H1 (cell line): ENCODE measurements around the gene SYT6. TPM values are rescaled to one million over a fixed set of nuclear protein-coding genes. Genes with fewer than 3 reads are reported as not detected.

Experiments
- CTCF ChIA-PET: fragments of 300-600 bp; sonication (Branson Sonifier 250); formaldehyde crosslinking; loops from one replicate; lab custom pipeline; 2021; ENCODE audit not compliant: partially characterized antibody; lab: Charles Lee
- POLR2A ChIA-PET: fragments of 300-600 bp; sonication (Branson Sonifier 250); formaldehyde crosslinking; loops from one replicate; lab custom pipeline; 2021; ENCODE audit warnings: inconsistent platforms; ENCODE audit not compliant: partially characterized antibody; lab: Charles Lee
- DNase-seq, 2 experiments: peaks; one replicate each; pipeline versions ENCODE4 v3.0.0 to v3.0.0-alpha.2; 2010 to 2022; ENCODE audit warnings: low spot score in 2 of 2, low read depth in 1 of 2, mixed read lengths in 1 of 2
- FAIRE-seq: peaks from 2 replicates; lab custom pipeline; 2011; peaks lifted over from hg19 to GRCh38; lab: Jason Lieb, UNC
- H2AFZ ChIP-seq: 2 replicates; pipeline ENCODE4 v1.8.1; 2012; ENCODE audit warnings: low read length, inconsistent platforms
- H2AK5ac ChIP-seq: 2 replicates; pipeline ENCODE4 v1.6.1; 2013; ENCODE audit warnings: low read depth, low read length
- H2BK120ac ChIP-seq: replicated peaks from 2 replicates; pipeline ENCODE3; 2013; ENCODE audit warnings: low read depth, low read length, inconsistent platforms
- H2BK12ac ChIP-seq: 2 replicates; pipeline ENCODE4 v1.6.1; 2013; ENCODE audit warnings: low read depth, low read length
- H2BK15ac ChIP-seq: 2 replicates; pipeline ENCODE4 v1.6.1; 2013; ENCODE audit warnings: low read length
- H2BK20ac ChIP-seq: 2 replicates; pipeline ENCODE4 v1.6.1; 2013; ENCODE audit warnings: low read length
- H2BK5ac ChIP-seq: 2 replicates; pipeline ENCODE4 v1.6.1; 2013; ENCODE audit warnings: low read depth, low read length
- H3K14ac ChIP-seq: 2 replicates; pipeline ENCODE4 v1.6.1; 2013; ENCODE audit warnings: inconsistent platforms; ENCODE audit not compliant: insufficient read length
- H3K18ac ChIP-seq: 2 replicates; pipeline ENCODE4 v1.6.1; 2013; ENCODE audit warnings: low read length; ENCODE audit errors: extremely low read depth
- H3K23ac ChIP-seq: 2 replicates; pipeline ENCODE4 v1.6.1; 2013; ENCODE audit warnings: inconsistent platforms; ENCODE audit not compliant: insufficient read length
- H3K23me2 ChIP-seq: 2 replicates; pipeline ENCODE4 v1.6.1; 2013; ENCODE audit warnings: low read depth, low read length
- H3K27ac ChIP-seq: 2 replicates; pipeline ENCODE4 v1.6.1; 2011; ENCODE audit warnings: low read depth, low read length, inconsistent platforms
- H3K27me3 ChIP-seq, 4 experiments: replicated peaks in 1 of 4; 1 replicate in 1 of 4; 2 replicates in 3 of 4; pipeline versions ENCODE4 v1.6.1 to v1.8.1; 2011 to 2013; ENCODE audit warnings: low read length in 3 of 4, mild to moderate bottlenecking in 3 of 4, inconsistent platforms in 2 of 4, mixed read lengths in 2 of 4, moderate library complexity in 1 of 4; ENCODE audit not compliant: control insufficient read depth in 3 of 4, insufficient read depth in 3 of 4; ENCODE audit errors: extremely low read depth in 1 of 4
- H3K36me3 ChIP-seq, 4 experiments: 2 replicates each; pipeline versions ENCODE4 v1.6.1 to v1.8.1; 2011 to 2013; ENCODE audit warnings: mild to moderate bottlenecking in 4 of 4, low read length in 3 of 4, moderate library complexity in 2 of 4, control low read depth in 1 of 4, inconsistent platforms in 1 of 4; ENCODE audit not compliant: insufficient read depth in 4 of 4, control insufficient read depth in 2 of 4
- H3K4ac ChIP-seq: replicated peaks from 2 replicates; pipeline ENCODE3; 2013; ENCODE audit warnings: low read length, low read depth, mixed read lengths, inconsistent platforms; ENCODE audit not compliant: insufficient read length
- H3K4me1 ChIP-seq, 4 experiments: replicated peaks in 1 of 4; 1 replicate in 1 of 4; 2 replicates in 3 of 4; pipeline versions ENCODE4 v1.6.1 to v1.8.1; 2011 to 2013; ENCODE audit warnings: low read length in 3 of 4, inconsistent platforms in 2 of 4, mixed read lengths in 1 of 4; ENCODE audit not compliant: insufficient read depth in 4 of 4, control insufficient read depth in 3 of 4
- H3K4me2 ChIP-seq, 2 experiments: 2 replicates each; pipeline versions ENCODE4 v1.6.1 to v1.8.1; 2011 to 2013; ENCODE audit warnings: low read depth in 2 of 2, low read length in 2 of 2, control low read depth in 1 of 2, inconsistent platforms in 1 of 2, mild to moderate bottlenecking in 1 of 2; ENCODE audit not compliant: insufficient read depth in 1 of 2
- H3K4me3 ChIP-seq, 4 experiments: fragments of 200-600, 300-600 bp in 1 of 4; sonication (generic), shearing (Covaris generic), sonication (Bioruptor Twin) in 1 of 4; 2 replicates each; pipeline versions ENCODE4 v1.5.1 to v1.8.1; 2011 to 2016; ENCODE audit warnings: low read length in 4 of 4, low read depth in 3 of 4, control low read depth in 2 of 4, inconsistent platforms in 2 of 4, mild to moderate bottlenecking in 2 of 4, mixed read lengths in 1 of 4, moderate library complexity in 1 of 4; ENCODE audit not compliant: insufficient read depth in 2 of 4; ENCODE audit errors: extremely low read depth in 1 of 4
- H3K56ac ChIP-seq: replicated peaks from 2 replicates; pipeline ENCODE3; 2013; ENCODE audit warnings: low read depth, mild to moderate bottlenecking, mixed read lengths, low read length, inconsistent platforms; ENCODE audit not compliant: insufficient read length
- H3K79me1 ChIP-seq: 2 replicates; pipeline ENCODE4 v1.6.1; 2013; ENCODE audit warnings: low read depth, low read length, control low read depth
- H3K79me2 ChIP-seq, 2 experiments: 2 replicates each; pipeline versions ENCODE4 v1.6.1 to v1.8.1; 2012 to 2013; ENCODE audit warnings: low read length in 2 of 2, mild to moderate bottlenecking in 2 of 2, inconsistent platforms in 1 of 2; ENCODE audit not compliant: insufficient read depth in 2 of 2, control insufficient read depth in 1 of 2
- H3K9ac ChIP-seq, 4 experiments: replicated peaks in 1 of 4; 1 replicate in 1 of 4; 2 replicates in 3 of 4; pipeline versions ENCODE4 v1.6.1 to v1.8.1; 2011 to 2013; ENCODE audit warnings: low read depth in 3 of 4, low read length in 3 of 4, control low read depth in 2 of 4, mild to moderate bottlenecking in 2 of 4, moderate library complexity in 2 of 4, inconsistent platforms in 1 of 4; ENCODE audit errors: extremely low read depth in 1 of 4
- H3K9me3 ChIP-seq, 2 experiments: 2 replicates each; pipeline versions ENCODE4 v1.6.1 to v1.8.1; 2012 to 2013; ENCODE audit warnings: mild to moderate bottlenecking in 2 of 2, moderate library complexity in 2 of 2, control low read depth in 1 of 2, inconsistent platforms in 1 of 2, low read depth in 1 of 2, low read length in 1 of 2, mixed read lengths in 1 of 2; ENCODE audit not compliant: insufficient read depth in 2 of 2
- H4K20me1 ChIP-seq, 2 experiments: replicated peaks in 1 of 2; 2 replicates each; pipeline versions ENCODE3 to v1.8.1; 2011 to 2013; ENCODE audit warnings: inconsistent platforms in 2 of 2, low read length in 2 of 2, mild to moderate bottlenecking in 1 of 2; ENCODE audit not compliant: insufficient read depth in 2 of 2, control insufficient read depth in 1 of 2
- H4K5ac ChIP-seq: 2 replicates; pipeline ENCODE4 v1.6.1; 2013; ENCODE audit warnings: low read length, low read depth, mixed read lengths, inconsistent platforms; ENCODE audit not compliant: insufficient read length
- H4K8ac ChIP-seq: 2 replicates; pipeline ENCODE4 v1.8.0; 2013; ENCODE audit warnings: mild to moderate bottlenecking, moderate library complexity, low read length, inconsistent platforms; ENCODE audit not compliant: insufficient read depth; ENCODE audit errors: extremely low read depth
- H4K91ac ChIP-seq: replicated peaks from 2 replicates; pipeline ENCODE3; 2013; ENCODE audit warnings: low read length, mixed read lengths, inconsistent platforms; ENCODE audit not compliant: insufficient read length
- BACH1 ChIP-seq: IDR thresholded peaks from 2 replicates; pipeline ENCODE4 v1.6.1; 2012; ENCODE audit warnings: low read length, improper control_type of control experiment
- KDM1A ChIP-seq: fragments of 200-600, 300-600 bp; sonication (generic); IDR thresholded peaks from 2 replicates; pipeline ENCODE4 v1.7.1; 2016; ENCODE audit warnings: mild to moderate bottlenecking, low read length, borderline replicate concordance
- KDM4A ChIP-seq: IDR thresholded peaks from one replicate; pipeline ENCODE4 v1.7.1; 2012; ENCODE audit warnings: low read depth, mild to moderate bottlenecking, moderate library complexity, low read length, inconsistent platforms; ENCODE audit not compliant: severe bottlenecking
- KDM5A ChIP-seq: fragments of 200-600 bp; IDR thresholded peaks from 2 replicates; pipeline ENCODE4 v1.7.1; 2012; ENCODE audit warnings: mild to moderate bottlenecking, low read length, inconsistent platforms, mixed read lengths
- MAFK ChIP-seq: IDR thresholded peaks from 2 replicates; pipeline ENCODE4 v1.6.1; 2012; ENCODE audit warnings: low read depth, mild to moderate bottlenecking, improper control_type of control experiment, low read length
- RAD21 ChIP-seq, 2 experiments: IDR thresholded peaks in 1 of 2; conservative IDR thresholded peaks in 1 of 2; 2 replicates each; pipeline ENCODE4 v1.6.1; 2011; ENCODE audit warnings: low read depth in 2 of 2, low read length in 2 of 2, improper control_type of control experiment in 1 of 2, inconsistent platforms in 1 of 2, mild to moderate bottlenecking in 1 of 2, moderate library complexity in 1 of 2
- RNF2 ChIP-seq: fragments of 200-900, 300-1000 bp; sonication (generic); IDR thresholded peaks from 2 replicates; pipeline ENCODE4 v1.7.1; 2016; ENCODE audit warnings: borderline replicate concordance, low read depth, mild to moderate bottlenecking, antibody characterized with exemption, low read length; ENCODE audit not compliant: poor library complexity, severe bottlenecking; ENCODE audit errors: missing control alignments
- SIX5 ChIP-seq: IDR thresholded peaks from 2 replicates; pipeline ENCODE4 v1.6.1; 2011; ENCODE audit warnings: mild to moderate bottlenecking, low read depth, low read length
- TBP ChIP-seq: IDR thresholded peaks from 2 replicates; pipeline ENCODE4 v1.6.1; 2011; ENCODE audit warnings: low read depth, low read length, improper control_type of control experiment
- TCF12 ChIP-seq: IDR thresholded peaks from 2 replicates; pipeline ENCODE4 v1.6.1; 2011; ENCODE audit warnings: low read depth, mild to moderate bottlenecking, low read length
- WGBS, 2 experiments: shearing (Covaris generic) in 1 of 2; methylation state at CpG; one replicate each; pipeline versions ENCODE4 v1.1.6 to v1.1.7; 2013 to 2015; ENCODE audit warnings: low lambda C conversion rate in 2 of 2, mixed read lengths in 2 of 2, inconsistent platforms in 1 of 2, low coverage in 1 of 2, missing lambda C conversion rate in 1 of 2; ENCODE audit not compliant: insufficient replicate concordance in 2 of 2, insufficient coverage in 1 of 2, insufficient read length in 1 of 2; ENCODE audit errors: extremely low coverage in 1 of 2, missing lambda C conversion rate in 1 of 2; 5-methylcytosine and 5-hydroxymethylcytosine counted together
- polyA plus RNA-seq, 7 experiments: library from polyadenylated mRNA; depleted of rRNA in 3 of 7; stranded (reverse) in 5 of 7; unstranded in 2 of 7; fragments of >200 nt in 5 of 7; fragments of 200-250 nt in 2 of 7; gene quantifications; 1 replicate in 5 of 7; 2 replicates in 1 of 7; 4 replicates in 1 of 7; pipeline versions ENCODE4 v1.2.1 to v1.2.3, GENCODE V29; 2011 to 2013; ENCODE audit warnings: missing spikeins in 2 of 7, mixed read lengths in 2 of 7
- total RNA-seq: library from RNA; stranded (reverse); fragmentation: NEBNext Ultra II Directional; extraction: Animal tissue kit (Norgen Biotek cat#: 25700); gene quantifications from 2 replicates; pipeline ENCODE4 v1.2.1, GENCODE V29; 2021

SYT6 gene
- total and polyA plus RNA-seq, 2 of the 8 experiments (the other 6 are each of a cell fraction or from before 2014, with no cell fraction given) = 33.7 to 83.5 TPM

GRCh38 chr1:114112775-114113174 lies 40.9 kb downstream of the SYT6 start:
- no peak for FAIRE-seq
- ChIA-PET POLR2A (no interaction called here), CTCF (interaction anchor here (0.8 to 2.4 kb wide), 6 partner anchors 10 to 134 kb away, joined by 3 to 6 read pairs (median 3); partner anchors contain the start of gene OLFML3)
- H3K18ac ChIP-seq = no peak overlapping the region
- no peaks in the 10 kb centered on the region; a peak in 2 of 7 replicates for H3K27me3 ChIP-seq
- no peak overlapping the region for H3K4me3 ChIP-seq
- H3K9me3 ChIP-seq = no peaks in the 10 kb centered on the region
- H3K36me3 ChIP-seq = peaks cover 7 to 82% (median 16%) of the 10 kb centered on the region in 4 experiments; a peak in 7 of 8 replicates
- 87% methylated on average over 4 of the region's 4 CpGs; no CpG with 5 or more reads in 1 of the 2 experiments for WGBS, 2 experiments
- H3K4me2 ChIP-seq = no peak overlapping the region
- H3K4ac ChIP-seq = no peak overlapping the region
- no peak overlapping the region for H3K27ac ChIP-seq
- H4K5ac ChIP-seq = no peak overlapping the region
- DNase-seq = no peak
- H4K91ac ChIP-seq = no peak overlapping the region
- peaks cover 2 to 9% (median 5%) of the 10 kb centered on the region in 4 experiments; a peak in 6 of 7 replicates for H3K4me1 ChIP-seq
- no peak overlapping the region for H2BK120ac ChIP-seq
- no peak overlapping the region for H3K56ac ChIP-seq
- H2AFZ ChIP-seq = no peak overlapping the region
- no peak overlapping the region for H3K9ac ChIP-seq
- H2BK20ac ChIP-seq = no peak overlapping the region
- H4K20me1 ChIP-seq = no peaks in the 10 kb centered on the region
- no peak overlapping the region for H3K23ac ChIP-seq
- no peak overlapping the region for H3K14ac ChIP-seq
- no peak overlapping the region for H2BK12ac ChIP-seq
- H3K79me1 ChIP-seq = peaks cover 6% of the 10 kb centered on the region
- H2AK5ac ChIP-seq = no peak overlapping the region
- H2BK5ac ChIP-seq = no peak overlapping the region; the same call in 1 of the 2 replicates
- no peak overlapping the region for H4K8ac ChIP-seq
- H3K79me2 ChIP-seq = no peaks in the 10 kb centered on the region
- no peaks in the 10 kb centered on the region for H3K23me2 ChIP-seq
- H2BK15ac ChIP-seq = no peak overlapping the region
- TF ChIP-seq RNF2 = no peak
- no peak for TF ChIP-seq MAFK
- no peak for TF ChIP-seq KDM5A
- TF ChIP-seq SIX5 = no peak
- TF ChIP-seq BACH1 = no peak
- no peak for TF ChIP-seq RAD21 (IDR thresholded peaks at IDR 0.05 in 1 of 2, conservative IDR thresholded peaks at IDR 0.05 in 1 of 2; ENCODE audit: low read depth in 2 of 2, low read length in 2 of 2)
- no peak for TF ChIP-seq KDM4A
- no peak for TF ChIP-seq TBP
- no peak for TF ChIP-seq TCF12
- no peak for TF ChIP-seq KDM1A
